H1 (cell line): ENCODE data around the gene SEC63. TPM values are rescaled to one million over a fixed set of nuclear protein-coding genes. Genes with fewer than 3 reads are reported as not detected.

Experiments
- CTCF ChIA-PET: fragments of 300-600 bp; sonication (Branson Sonifier 250); formaldehyde crosslinking; loops from one replicate; lab custom pipeline; 2021; ENCODE audit not compliant: partially characterized antibody; lab: Charles Lee
- POLR2A ChIA-PET: fragments of 300-600 bp; sonication (Branson Sonifier 250); formaldehyde crosslinking; loops from one replicate; lab custom pipeline; 2021; ENCODE audit warnings: inconsistent platforms; ENCODE audit not compliant: partially characterized antibody; lab: Charles Lee
- DNase-seq, 2 experiments: peaks; one replicate each; pipeline versions ENCODE4 v3.0.0 to v3.0.0-alpha.2; 2010 to 2022; ENCODE audit warnings: low spot score in 2 of 2, low read depth in 1 of 2, mixed read lengths in 1 of 2
- FAIRE-seq: peaks from 2 replicates; lab custom pipeline; 2011; peaks lifted over from hg19 to GRCh38; lab: Jason Lieb, UNC
- H2AFZ ChIP-seq: 2 replicates; pipeline ENCODE4 v1.8.1; 2012; ENCODE audit warnings: low read length, inconsistent platforms
- H2AK5ac ChIP-seq: 2 replicates; pipeline ENCODE4 v1.6.1; 2013; ENCODE audit warnings: low read depth, low read length
- H2BK120ac ChIP-seq: replicated peaks from 2 replicates; pipeline ENCODE3; 2013; ENCODE audit warnings: low read depth, low read length, inconsistent platforms
- H2BK12ac ChIP-seq: 2 replicates; pipeline ENCODE4 v1.6.1; 2013; ENCODE audit warnings: low read depth, low read length
- H2BK15ac ChIP-seq: 2 replicates; pipeline ENCODE4 v1.6.1; 2013; ENCODE audit warnings: low read length
- H2BK20ac ChIP-seq: 2 replicates; pipeline ENCODE4 v1.6.1; 2013; ENCODE audit warnings: low read length
- H2BK5ac ChIP-seq: 2 replicates; pipeline ENCODE4 v1.6.1; 2013; ENCODE audit warnings: low read depth, low read length
- H3K14ac ChIP-seq: 2 replicates; pipeline ENCODE4 v1.6.1; 2013; ENCODE audit warnings: inconsistent platforms; ENCODE audit not compliant: insufficient read length
- H3K18ac ChIP-seq: 2 replicates; pipeline ENCODE4 v1.6.1; 2013; ENCODE audit warnings: low read length; ENCODE audit errors: extremely low read depth
- H3K23ac ChIP-seq: 2 replicates; pipeline ENCODE4 v1.6.1; 2013; ENCODE audit warnings: inconsistent platforms; ENCODE audit not compliant: insufficient read length
- H3K23me2 ChIP-seq: 2 replicates; pipeline ENCODE4 v1.6.1; 2013; ENCODE audit warnings: low read depth, low read length
- H3K27ac ChIP-seq: 2 replicates; pipeline ENCODE4 v1.6.1; 2011; ENCODE audit warnings: low read depth, low read length, inconsistent platforms
- H3K27me3 ChIP-seq, 4 experiments: replicated peaks in 1 of 4; 1 replicate in 1 of 4; 2 replicates in 3 of 4; pipeline versions ENCODE4 v1.6.1 to v1.8.1; 2011 to 2013; ENCODE audit warnings: low read length in 3 of 4, mild to moderate bottlenecking in 3 of 4, inconsistent platforms in 2 of 4, mixed read lengths in 2 of 4, moderate library complexity in 1 of 4; ENCODE audit not compliant: control insufficient read depth in 3 of 4, insufficient read depth in 3 of 4; ENCODE audit errors: extremely low read depth in 1 of 4
- H3K36me3 ChIP-seq, 4 experiments: 2 replicates each; pipeline versions ENCODE4 v1.6.1 to v1.8.1; 2011 to 2013; ENCODE audit warnings: mild to moderate bottlenecking in 4 of 4, low read length in 3 of 4, moderate library complexity in 2 of 4, control low read depth in 1 of 4, inconsistent platforms in 1 of 4; ENCODE audit not compliant: insufficient read depth in 4 of 4, control insufficient read depth in 2 of 4
- H3K4ac ChIP-seq: replicated peaks from 2 replicates; pipeline ENCODE3; 2013; ENCODE audit warnings: low read length, low read depth, mixed read lengths, inconsistent platforms; ENCODE audit not compliant: insufficient read length
- H3K4me1 ChIP-seq, 4 experiments: replicated peaks in 1 of 4; 1 replicate in 1 of 4; 2 replicates in 3 of 4; pipeline versions ENCODE4 v1.6.1 to v1.8.1; 2011 to 2013; ENCODE audit warnings: low read length in 3 of 4, inconsistent platforms in 2 of 4, mixed read lengths in 1 of 4; ENCODE audit not compliant: insufficient read depth in 4 of 4, control insufficient read depth in 3 of 4
- H3K4me2 ChIP-seq, 2 experiments: 2 replicates each; pipeline versions ENCODE4 v1.6.1 to v1.8.1; 2011 to 2013; ENCODE audit warnings: low read depth in 2 of 2, low read length in 2 of 2, control low read depth in 1 of 2, inconsistent platforms in 1 of 2, mild to moderate bottlenecking in 1 of 2; ENCODE audit not compliant: insufficient read depth in 1 of 2
- H3K4me3 ChIP-seq, 4 experiments: fragments of 200-600, 300-600 bp in 1 of 4; sonication (generic), shearing (Covaris generic), sonication (Bioruptor Twin) in 1 of 4; 2 replicates each; pipeline versions ENCODE4 v1.5.1 to v1.8.1; 2011 to 2016; ENCODE audit warnings: low read length in 4 of 4, low read depth in 3 of 4, control low read depth in 2 of 4, inconsistent platforms in 2 of 4, mild to moderate bottlenecking in 2 of 4, mixed read lengths in 1 of 4, moderate library complexity in 1 of 4; ENCODE audit not compliant: insufficient read depth in 2 of 4; ENCODE audit errors: extremely low read depth in 1 of 4
- H3K56ac ChIP-seq: replicated peaks from 2 replicates; pipeline ENCODE3; 2013; ENCODE audit warnings: low read depth, mild to moderate bottlenecking, mixed read lengths, low read length, inconsistent platforms; ENCODE audit not compliant: insufficient read length
- H3K79me1 ChIP-seq: 2 replicates; pipeline ENCODE4 v1.6.1; 2013; ENCODE audit warnings: low read depth, low read length, control low read depth
- H3K79me2 ChIP-seq, 2 experiments: 2 replicates each; pipeline versions ENCODE4 v1.6.1 to v1.8.1; 2012 to 2013; ENCODE audit warnings: low read length in 2 of 2, mild to moderate bottlenecking in 2 of 2, inconsistent platforms in 1 of 2; ENCODE audit not compliant: insufficient read depth in 2 of 2, control insufficient read depth in 1 of 2
- H3K9ac ChIP-seq, 4 experiments: replicated peaks in 1 of 4; 1 replicate in 1 of 4; 2 replicates in 3 of 4; pipeline versions ENCODE4 v1.6.1 to v1.8.1; 2011 to 2013; ENCODE audit warnings: low read depth in 3 of 4, low read length in 3 of 4, control low read depth in 2 of 4, mild to moderate bottlenecking in 2 of 4, moderate library complexity in 2 of 4, inconsistent platforms in 1 of 4; ENCODE audit errors: extremely low read depth in 1 of 4
- H3K9me3 ChIP-seq, 2 experiments: 2 replicates each; pipeline versions ENCODE4 v1.6.1 to v1.8.1; 2012 to 2013; ENCODE audit warnings: mild to moderate bottlenecking in 2 of 2, moderate library complexity in 2 of 2, control low read depth in 1 of 2, inconsistent platforms in 1 of 2, low read depth in 1 of 2, low read length in 1 of 2, mixed read lengths in 1 of 2; ENCODE audit not compliant: insufficient read depth in 2 of 2
- H4K20me1 ChIP-seq, 2 experiments: replicated peaks in 1 of 2; 2 replicates each; pipeline versions ENCODE3 to v1.8.1; 2011 to 2013; ENCODE audit warnings: inconsistent platforms in 2 of 2, low read length in 2 of 2, mild to moderate bottlenecking in 1 of 2; ENCODE audit not compliant: insufficient read depth in 2 of 2, control insufficient read depth in 1 of 2
- H4K5ac ChIP-seq: 2 replicates; pipeline ENCODE4 v1.6.1; 2013; ENCODE audit warnings: low read length, low read depth, mixed read lengths, inconsistent platforms; ENCODE audit not compliant: insufficient read length
- H4K8ac ChIP-seq: 2 replicates; pipeline ENCODE4 v1.8.0; 2013; ENCODE audit warnings: mild to moderate bottlenecking, moderate library complexity, low read length, inconsistent platforms; ENCODE audit not compliant: insufficient read depth; ENCODE audit errors: extremely low read depth
- H4K91ac ChIP-seq: replicated peaks from 2 replicates; pipeline ENCODE3; 2013; ENCODE audit warnings: low read length, mixed read lengths, inconsistent platforms; ENCODE audit not compliant: insufficient read length
- CBX5 ChIP-seq: fragments of 300-800, 300-1000 bp; sonication (generic); IDR thresholded peaks from 2 replicates; pipeline ENCODE4 v1.7.1; 2016; ENCODE audit warnings: antibody characterized with exemption, low read length, low read depth
- EZH2 ChIP-seq: fragments of 200-600 bp; sonication (generic); IDR thresholded peaks from 2 replicates; pipeline ENCODE4 v1.7.1; 2012; ENCODE audit warnings: low read depth, mild to moderate bottlenecking, moderate library complexity, low read length, inconsistent platforms; ENCODE audit not compliant: severe bottlenecking
- HDAC6 ChIP-seq: IDR thresholded peaks from one replicate; pipeline ENCODE4 v1.7.1; 2012; ENCODE audit warnings: low read depth, mild to moderate bottlenecking, inconsistent platforms, low read length, moderate library complexity
- KDM4A ChIP-seq: IDR thresholded peaks from one replicate; pipeline ENCODE4 v1.7.1; 2012; ENCODE audit warnings: low read depth, mild to moderate bottlenecking, moderate library complexity, low read length, inconsistent platforms; ENCODE audit not compliant: severe bottlenecking
- RNF2 ChIP-seq: fragments of 200-900, 300-1000 bp; sonication (generic); IDR thresholded peaks from 2 replicates; pipeline ENCODE4 v1.7.1; 2016; ENCODE audit warnings: borderline replicate concordance, low read depth, mild to moderate bottlenecking, antibody characterized with exemption, low read length; ENCODE audit not compliant: poor library complexity, severe bottlenecking; ENCODE audit errors: missing control alignments
- SP4 ChIP-seq: IDR thresholded peaks from 2 replicates; pipeline ENCODE4 v1.6.1; 2012; ENCODE audit warnings: low read length, inconsistent platforms
- TCF12 ChIP-seq: IDR thresholded peaks from 2 replicates; pipeline ENCODE4 v1.6.1; 2011; ENCODE audit warnings: low read depth, mild to moderate bottlenecking, low read length
- TEAD4 ChIP-seq: IDR thresholded peaks from 2 replicates; pipeline ENCODE4 v1.6.1; 2012; ENCODE audit warnings: low read depth, low read length, inconsistent platforms, mixed read lengths
- WGBS, 2 experiments: shearing (Covaris generic) in 1 of 2; methylation state at CpG; one replicate each; pipeline versions ENCODE4 v1.1.6 to v1.1.7; 2013 to 2015; ENCODE audit warnings: low lambda C conversion rate in 2 of 2, mixed read lengths in 2 of 2, inconsistent platforms in 1 of 2, low coverage in 1 of 2, missing lambda C conversion rate in 1 of 2; ENCODE audit not compliant: insufficient replicate concordance in 2 of 2, insufficient coverage in 1 of 2, insufficient read length in 1 of 2; ENCODE audit errors: extremely low coverage in 1 of 2, missing lambda C conversion rate in 1 of 2; 5-methylcytosine and 5-hydroxymethylcytosine counted together
- polyA plus RNA-seq, 7 experiments: library from polyadenylated mRNA; depleted of rRNA in 3 of 7; stranded (reverse) in 5 of 7; unstranded in 2 of 7; fragments of >200 nt in 5 of 7; fragments of 200-250 nt in 2 of 7; gene quantifications; 1 replicate in 5 of 7; 2 replicates in 1 of 7; 4 replicates in 1 of 7; pipeline versions ENCODE4 v1.2.1 to v1.2.3, GENCODE V29; 2011 to 2013; ENCODE audit warnings: missing spikeins in 2 of 7, mixed read lengths in 2 of 7
- total RNA-seq: library from RNA; stranded (reverse); fragmentation: NEBNext Ultra II Directional; extraction: Animal tissue kit (Norgen Biotek cat#: 25700); gene quantifications from 2 replicates; pipeline ENCODE4 v1.2.1, GENCODE V29; 2021
- TF ChIP-seq, protein P1 (sequence below): IDR thresholded peaks from 2 replicates; pipeline ENCODE4 v1.6.1; 2012; ENCODE audit warnings: low read length, inconsistent platforms
- TF ChIP-seq, protein P2 (sequence below): IDR thresholded peaks from 2 replicates; pipeline ENCODE4 v1.6.1; 2012; ENCODE audit warnings: inconsistent platforms

The SEC63 gene
- total and polyA plus RNA-seq, 2 of the 8 experiments (the other 6 are each of a cell fraction or from before 2014, with no cell fraction given): 17.3 to 121 TPM

DNA sequence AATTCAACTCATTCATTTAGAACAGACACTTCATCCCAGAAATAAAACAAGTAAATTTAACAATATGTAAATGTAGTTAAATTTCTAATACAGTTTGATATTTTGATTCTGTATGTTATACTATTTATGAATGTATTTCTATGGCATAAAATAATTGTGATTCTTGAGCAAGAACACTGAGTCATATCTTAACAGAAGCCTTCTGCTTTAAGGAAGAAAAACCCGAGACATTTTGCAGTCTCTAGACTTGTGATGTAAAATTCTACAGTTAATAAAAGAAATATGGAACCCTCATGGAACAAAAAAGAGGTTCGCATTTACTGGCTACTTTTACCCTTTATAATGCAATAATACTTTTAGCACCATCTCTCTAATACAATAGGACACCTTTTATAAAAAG is 86.0 kb downstream of the SEC63 start:
- no peak overlapping the region for H2AFZ ChIP-seq
- CTCF ChIA-PET: no interaction called here
- TF ChIP-seq RNF2 (no peak), CBX5 (no peak), KDM4A (no peak), TCF12 (no peak), EZH2 (no peak), TEAD4 (no peak), SP4 (no peak), HDAC6 (no peak)
- TF ChIP-seq, protein P1, sequence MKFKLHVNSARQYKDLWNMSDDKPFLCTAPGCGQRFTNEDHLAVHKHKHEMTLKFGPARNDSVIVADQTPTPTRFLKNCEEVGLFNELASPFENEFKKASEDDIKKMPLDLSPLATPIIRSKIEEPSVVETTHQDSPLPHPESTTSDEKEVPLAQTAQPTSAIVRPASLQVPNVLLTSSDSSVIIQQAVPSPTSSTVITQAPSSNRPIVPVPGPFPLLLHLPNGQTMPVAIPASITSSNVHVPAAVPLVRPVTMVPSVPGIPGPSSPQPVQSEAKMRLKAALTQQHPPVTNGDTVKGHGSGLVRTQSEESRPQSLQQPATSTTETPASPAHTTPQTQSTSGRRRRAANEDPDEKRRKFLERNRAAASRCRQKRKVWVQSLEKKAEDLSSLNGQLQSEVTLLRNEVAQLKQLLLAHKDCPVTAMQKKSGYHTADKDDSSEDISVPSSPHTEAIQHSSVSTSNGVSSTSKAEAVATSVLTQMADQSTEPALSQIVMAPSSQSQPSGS: no peak
- TF ChIP-seq, protein P2, sequence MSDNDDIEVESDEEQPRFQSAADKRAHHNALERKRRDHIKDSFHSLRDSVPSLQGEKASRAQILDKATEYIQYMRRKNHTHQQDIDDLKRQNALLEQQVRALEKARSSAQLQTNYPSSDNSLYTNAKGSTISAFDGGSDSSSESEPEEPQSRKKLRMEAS: no peak

More for the DNA sequence above, 86.0 kb downstream of the SEC63 start:
- H4K5ac ChIP-seq: no peak overlapping the region
- no peak overlapping the region for H2BK120ac ChIP-seq
- H4K20me1 ChIP-seq: peaks cover 0 to 2% of the 10 kb centered on the region in 2 experiments
- FAIRE-seq: no peak
- no peak overlapping the region for H4K91ac ChIP-seq
- H4K8ac ChIP-seq: no peak overlapping the region
- no peak overlapping the region for H3K14ac ChIP-seq
- H3K27me3 ChIP-seq: no peaks in the 10 kb centered on the region
- no peak overlapping the region for H3K56ac ChIP-seq
- H3K79me1 ChIP-seq: no peaks in the 10 kb centered on the region
- 90% methylated on average over 2 of the region's 2 CpGs; no CpG with 5 or more reads in 1 of the 2 experiments for WGBS, 2 experiments
- H2BK5ac ChIP-seq: no peak overlapping the region
- H3K4ac ChIP-seq: no peak overlapping the region
- H3K18ac ChIP-seq: no peak overlapping the region
- H3K79me2 ChIP-seq: no peaks in the 10 kb centered on the region
- H3K9ac ChIP-seq: no peak overlapping the region
- H3K23me2 ChIP-seq: no peaks in the 10 kb centered on the region
- H3K4me3 ChIP-seq: no peak overlapping the region
- no peak overlapping the region for H2BK15ac ChIP-seq
- H3K4me1 ChIP-seq: no peaks in the 10 kb centered on the region; a peak in 2 of 7 replicates
- H3K36me3 ChIP-seq: peaks cover 0 to 35% (median 2%) of the 10 kb centered on the region in 4 experiments; a peak in 3 of 8 replicates
- DNase-seq: no peak
- H3K23ac ChIP-seq: no peak overlapping the region
- POLR2A ChIA-PET: no interaction called here
- H3K27ac ChIP-seq: no peak overlapping the region
- H3K4me2 ChIP-seq: no peak overlapping the region
- no peak overlapping the region for H2BK12ac ChIP-seq
- H3K9me3 ChIP-seq: no peaks in the 10 kb centered on the region
- H2AK5ac ChIP-seq: no peak overlapping the region
- H2BK20ac ChIP-seq: no peak overlapping the region
